ENCODE results near the gene TMEM161A.
A peak's percentile ranks its signal among the peaks of the same experiment; 100 is the strongest.
"Not testable (repeated sequence)": the region's sequence is repeated elsewhere in the genome, so short reads cannot be mapped to it uniquely, and the experiment has no call there.

Gene TMEM161A

DNA sequence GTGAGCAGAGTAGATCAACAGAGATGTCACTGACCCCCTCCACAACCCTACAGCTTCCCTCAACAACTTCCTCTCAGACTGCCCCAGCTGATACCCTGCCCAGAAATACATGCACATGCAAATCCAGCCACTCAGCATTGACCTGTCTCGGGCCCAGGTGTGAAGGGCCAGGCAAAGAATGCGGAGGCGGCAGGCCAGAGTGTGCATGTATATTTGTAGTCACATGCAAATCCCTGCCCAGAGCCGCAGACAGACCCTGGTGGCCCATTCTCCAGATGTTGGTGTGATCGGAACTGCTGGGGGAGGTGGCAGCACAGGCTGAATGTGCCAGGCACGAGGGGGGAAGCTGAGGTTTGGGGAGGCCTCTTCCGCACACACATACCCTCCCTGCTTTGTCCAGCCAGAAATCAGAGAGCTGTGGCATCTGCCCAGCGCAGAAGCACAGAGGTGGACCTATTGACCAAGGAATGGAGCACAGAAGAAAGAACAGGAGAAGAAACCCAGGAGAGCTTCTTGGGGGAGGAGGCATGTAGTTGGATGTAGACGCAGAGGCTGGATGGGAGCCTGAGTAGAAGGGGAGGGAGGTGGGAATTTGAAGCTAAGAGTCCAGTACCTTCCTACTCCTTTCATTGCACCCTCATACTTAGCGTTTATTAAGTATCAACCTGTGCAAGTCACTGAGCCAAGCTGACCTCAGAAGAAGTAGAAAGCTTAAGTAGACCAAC lies 17.4 kb upstream of the TMEM161A start:
- DNase-seq (ENCODE audit: low spot score): no peak

DNA sequence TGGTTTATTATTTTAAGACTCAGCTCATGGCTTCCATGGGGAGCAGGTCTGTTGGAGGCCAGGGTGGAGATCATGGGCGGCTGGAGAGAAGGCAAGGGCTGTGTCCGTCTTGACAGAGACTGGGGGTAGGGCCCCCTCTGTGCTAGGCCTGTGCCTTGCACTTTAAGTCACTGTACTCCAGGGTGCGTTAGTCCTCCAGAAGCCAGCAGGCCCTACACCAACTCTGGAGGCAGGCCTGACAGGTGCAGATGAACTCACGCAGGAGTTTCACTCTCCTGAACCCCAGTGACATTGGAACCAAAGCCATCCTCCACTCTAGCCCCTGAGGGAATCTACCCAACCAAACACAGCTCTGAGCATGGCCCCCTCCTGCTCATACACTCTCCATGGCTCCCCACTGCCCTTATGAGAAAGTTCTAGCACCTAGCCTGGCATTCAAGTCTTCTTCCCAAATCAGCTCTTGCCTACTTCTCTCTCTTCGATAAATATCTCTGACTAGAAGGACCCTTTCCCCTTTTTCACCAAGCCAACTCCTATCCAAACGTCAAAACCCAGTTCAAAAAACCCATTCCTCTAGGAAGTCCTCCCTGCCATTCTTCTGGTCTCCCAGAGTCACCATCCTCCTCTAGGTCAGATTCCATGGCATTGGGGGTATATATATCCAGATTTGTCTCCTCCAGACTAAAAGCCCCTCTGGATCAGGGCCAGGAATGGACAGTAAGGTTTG lies 16.7 kb upstream of the TMEM161A start:
- DNase-seq (ENCODE audit: low spot score): no peak

DNA sequence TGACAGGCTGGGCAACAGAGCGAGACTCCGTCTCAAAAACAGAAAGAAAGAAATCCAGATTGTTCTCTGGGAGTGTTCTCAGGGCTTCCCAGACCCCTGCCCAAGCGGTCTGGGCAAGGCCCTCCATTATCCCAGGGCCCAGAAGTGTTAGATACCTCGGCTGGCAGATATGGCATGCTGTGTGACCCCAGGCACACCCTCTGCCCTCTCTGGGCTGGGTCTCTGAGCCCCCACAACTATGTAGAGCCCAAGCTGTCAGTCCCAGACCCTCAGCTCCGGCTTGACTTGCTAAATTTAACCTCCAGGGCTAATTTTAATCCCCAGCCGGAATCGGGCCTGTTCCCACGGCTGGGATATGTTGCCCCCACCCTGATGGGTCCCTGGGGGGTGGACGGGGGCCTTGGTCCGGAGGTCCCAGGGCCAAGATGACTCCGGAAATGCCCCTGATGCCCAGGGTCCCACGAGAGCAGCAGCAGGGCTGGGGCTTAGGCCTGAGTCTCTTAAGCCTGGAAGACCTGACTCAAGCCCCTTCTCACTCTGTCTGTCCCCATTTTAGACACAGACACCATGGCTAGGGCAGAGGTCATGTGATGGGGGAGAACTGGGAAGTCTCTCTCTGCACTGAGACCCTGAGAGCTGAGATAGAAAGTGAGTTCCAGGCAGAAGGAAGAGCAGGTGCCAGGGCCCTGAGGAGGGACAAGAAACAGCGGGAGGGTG lies 14.5 kb upstream of the TMEM161A start:
- no peak for DNase-seq (ENCODE audit: low spot score)

DNA sequence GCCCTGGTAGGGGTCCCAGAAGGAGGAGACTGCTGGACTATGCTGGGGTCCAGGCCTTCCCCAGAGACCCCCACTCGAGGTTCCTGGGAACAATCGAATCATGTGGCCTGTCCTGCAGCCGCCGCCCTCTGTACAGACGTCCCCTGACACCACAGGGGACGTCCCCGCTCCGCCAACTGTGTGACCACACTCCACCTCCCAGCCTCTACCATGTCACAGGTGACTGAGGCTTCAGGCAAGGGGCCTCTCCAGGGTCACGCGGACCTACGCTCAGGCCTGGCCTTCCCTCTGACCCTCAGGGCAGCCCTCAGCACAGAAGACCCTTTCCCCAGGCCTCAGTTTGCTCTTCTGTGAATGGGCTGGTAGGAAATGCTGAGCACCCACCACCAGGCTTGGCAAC lies 13.1 kb upstream of the TMEM161A start:
- no peak for DNase-seq (ENCODE audit: low spot score)

DNA sequence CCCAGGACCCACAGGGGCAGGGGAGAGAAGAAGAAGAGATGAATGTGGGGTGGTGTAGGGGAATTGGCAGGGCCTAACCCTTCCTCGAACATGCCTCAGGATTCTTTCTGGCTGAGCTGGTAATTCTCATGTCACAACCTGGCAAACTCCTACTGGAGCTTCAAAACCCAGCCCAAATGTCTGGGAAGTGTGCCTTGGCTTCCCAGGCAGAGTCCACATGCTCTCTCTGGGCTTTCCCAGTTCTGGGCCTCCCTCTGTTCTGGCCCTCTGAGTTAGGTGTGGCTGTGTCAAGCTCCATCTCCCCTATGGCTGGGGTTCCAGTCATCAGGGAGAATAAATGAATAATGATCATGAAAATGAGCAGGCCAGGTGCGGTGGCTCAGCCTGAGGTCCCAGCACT lies 11.2 kb upstream of the TMEM161A start:
- no peak for DNase-seq (ENCODE audit: low spot score)

DNA sequence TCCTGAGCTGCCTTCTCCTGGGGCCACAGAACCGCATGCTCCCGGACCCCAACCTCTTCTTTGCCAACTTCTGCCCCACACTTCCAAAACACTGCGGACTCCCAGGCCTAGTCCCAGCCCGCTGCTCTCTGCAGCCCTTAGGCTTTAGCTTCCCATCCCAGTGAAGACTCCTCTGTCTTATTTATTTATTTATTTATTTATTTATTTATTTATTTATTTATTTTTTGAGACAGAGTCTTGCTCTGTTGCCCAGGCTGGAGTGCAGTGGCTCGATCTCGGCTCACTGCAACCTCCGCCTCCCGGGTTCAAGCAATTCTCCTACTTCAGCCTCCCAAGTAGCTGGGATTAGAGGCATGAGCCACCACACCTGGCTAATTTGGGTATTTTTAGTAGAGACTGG lies 10.2 kb upstream of the TMEM161A start:
- not testable (repeated sequence) for DNase-seq (ENCODE audit: low spot score)

DNA sequence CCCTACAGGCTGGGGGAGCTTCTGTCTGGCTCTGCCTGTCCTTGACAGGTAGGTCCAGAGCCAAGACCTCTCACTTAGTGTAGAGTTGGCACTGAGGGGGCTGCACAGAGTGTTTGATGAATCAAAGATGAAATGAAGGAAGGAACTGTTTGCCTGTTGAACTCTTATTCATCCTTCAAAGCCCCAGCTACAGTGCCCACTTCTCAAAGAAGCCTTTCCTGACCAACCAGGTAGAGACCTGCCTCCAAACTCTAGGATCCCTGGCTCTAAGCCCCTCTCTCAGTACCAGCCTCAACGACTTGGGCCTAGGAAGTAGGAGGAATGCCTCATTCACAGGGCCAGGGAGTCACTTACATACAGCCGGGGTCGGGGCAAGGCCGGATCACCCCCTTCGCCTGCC lies 9.1 kb upstream of the TMEM161A start:
- DNase-seq (ENCODE audit: low spot score): no peak

DNA sequence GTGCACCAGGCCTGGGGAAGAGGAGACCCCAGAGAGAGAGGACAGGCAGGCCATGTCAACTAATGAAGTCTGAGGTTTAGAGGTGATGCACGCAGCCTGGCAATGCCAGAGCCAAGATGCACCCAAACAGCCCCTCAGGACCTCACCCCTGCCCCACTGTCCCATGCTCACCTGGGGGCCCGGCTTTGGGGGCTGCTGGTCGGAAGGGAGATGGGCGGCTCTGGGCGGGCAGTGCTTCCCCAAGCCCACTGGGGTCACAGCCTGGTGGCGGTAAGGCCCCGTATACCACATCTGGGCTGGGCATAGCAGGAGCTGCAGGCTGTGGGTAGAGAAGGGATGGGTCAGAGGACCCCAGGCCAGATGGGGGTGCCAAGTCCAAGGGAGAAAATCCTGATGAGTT lies 8.6 kb upstream of the TMEM161A start:
- no peak for DNase-seq (ENCODE audit: low spot score)

DNA sequence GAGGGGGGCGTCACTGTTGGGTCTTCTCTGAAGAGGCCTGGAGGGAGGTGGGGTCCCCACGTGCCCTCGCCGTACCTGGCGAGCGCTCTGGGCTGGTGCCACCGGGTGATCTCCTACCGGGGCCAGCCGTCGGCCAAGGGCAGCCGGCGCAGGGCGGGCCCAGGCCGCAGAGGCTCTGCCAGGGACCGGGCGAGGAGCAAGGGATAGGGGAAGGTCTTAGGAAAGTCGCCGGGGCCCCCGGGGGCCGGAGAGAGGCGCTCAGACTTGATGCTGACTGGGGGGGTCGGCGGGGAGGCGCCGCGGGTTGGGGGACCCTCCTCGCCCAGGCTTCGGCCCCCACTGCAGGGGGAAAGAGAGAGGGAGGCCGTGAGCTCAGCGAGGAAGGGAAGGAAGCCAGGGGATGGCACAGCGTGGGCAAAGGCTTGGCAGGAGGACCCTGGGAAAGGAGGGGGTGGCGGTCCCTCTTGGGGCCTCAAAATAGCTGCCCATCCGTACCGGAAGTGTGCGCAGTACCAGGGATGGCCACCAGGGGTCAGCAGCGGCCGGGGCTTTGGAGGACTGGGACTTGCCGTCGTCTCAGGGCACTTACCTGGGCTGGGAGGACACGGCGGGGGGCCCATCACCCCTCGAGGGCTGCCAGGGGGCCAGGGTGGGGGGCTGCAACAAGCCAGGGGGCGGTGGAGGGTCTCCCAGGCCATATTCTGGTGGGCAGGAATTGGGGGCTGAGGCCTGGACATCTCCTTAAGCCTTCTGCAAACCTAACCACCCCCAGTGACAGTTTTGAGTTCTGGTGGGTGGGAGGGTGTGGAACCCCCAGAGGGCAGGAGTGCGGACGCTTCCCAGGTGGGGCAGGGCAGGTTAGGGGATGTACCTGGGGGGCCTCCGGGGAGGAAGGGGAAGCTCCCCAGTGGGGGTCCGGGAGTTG lies 7.7 kb upstream of the TMEM161A start:
- DNase-seq (ENCODE audit: low spot score): peak; percentile 88

DNA sequence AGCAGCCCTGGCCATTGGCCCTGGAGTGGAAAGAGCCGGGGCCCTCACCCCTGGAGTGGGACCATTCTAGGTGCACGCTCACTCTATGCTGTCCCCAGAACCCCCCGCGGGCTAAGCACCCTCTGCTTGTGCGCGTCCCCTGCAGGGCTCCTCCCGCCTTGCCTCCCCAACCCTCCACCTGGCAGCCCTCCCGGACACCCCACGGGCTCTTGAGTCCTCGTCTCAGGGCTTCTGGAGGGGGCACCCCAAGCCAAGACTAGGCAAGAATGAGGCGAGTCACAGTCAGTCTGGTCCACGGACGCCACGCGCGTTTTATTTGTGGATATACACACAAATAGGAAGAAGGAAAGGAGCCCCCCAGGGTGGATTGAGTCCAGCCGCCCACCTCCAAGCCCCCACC lies 7.0 kb upstream of the TMEM161A start:
- no peak for DNase-seq (ENCODE audit: low spot score)

DNA sequence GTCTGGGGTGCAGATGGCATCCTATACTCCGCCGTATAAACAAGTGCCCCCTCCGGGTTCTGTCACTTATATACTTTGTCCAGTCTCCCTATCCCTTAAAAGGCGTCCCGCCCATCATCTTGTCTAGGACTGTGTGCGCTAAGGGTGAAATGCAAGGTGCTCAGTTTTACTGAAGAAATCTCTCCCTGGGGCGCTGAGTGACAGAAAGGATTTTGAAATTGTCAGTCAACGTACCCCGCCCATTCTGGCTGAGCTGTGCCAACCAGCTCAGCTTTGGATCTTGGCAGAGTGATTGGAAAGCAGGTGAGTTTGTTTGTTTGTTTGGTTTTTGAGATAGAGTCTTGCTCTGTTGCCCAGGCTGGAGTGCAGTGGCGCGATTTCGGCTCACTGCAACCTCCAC lies 4.1 kb upstream of the TMEM161A start:
- DNase-seq (ENCODE audit: low spot score): no peak

DNA sequence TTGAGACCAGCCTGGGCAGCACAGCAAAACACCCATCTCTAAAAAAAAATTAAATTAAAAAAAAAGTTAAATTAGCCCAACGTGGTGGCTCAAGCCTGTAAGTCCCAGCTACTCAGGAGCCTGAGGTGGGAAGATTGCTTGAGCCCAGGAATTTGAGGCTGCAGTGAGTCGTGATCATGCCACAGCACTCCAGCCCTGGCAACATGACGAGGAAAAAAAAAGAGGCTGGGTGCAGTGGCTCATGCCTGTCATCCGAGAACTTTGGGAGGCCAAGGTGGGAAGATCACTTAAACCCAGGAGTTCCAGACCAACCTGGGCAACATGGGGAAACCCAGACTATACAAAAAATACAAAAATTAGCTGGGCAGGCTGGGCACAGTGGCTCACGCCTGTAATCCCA lies 2.2 kb upstream of the TMEM161A start:
- DNase-seq (ENCODE audit: low spot score): no peak

DNA sequence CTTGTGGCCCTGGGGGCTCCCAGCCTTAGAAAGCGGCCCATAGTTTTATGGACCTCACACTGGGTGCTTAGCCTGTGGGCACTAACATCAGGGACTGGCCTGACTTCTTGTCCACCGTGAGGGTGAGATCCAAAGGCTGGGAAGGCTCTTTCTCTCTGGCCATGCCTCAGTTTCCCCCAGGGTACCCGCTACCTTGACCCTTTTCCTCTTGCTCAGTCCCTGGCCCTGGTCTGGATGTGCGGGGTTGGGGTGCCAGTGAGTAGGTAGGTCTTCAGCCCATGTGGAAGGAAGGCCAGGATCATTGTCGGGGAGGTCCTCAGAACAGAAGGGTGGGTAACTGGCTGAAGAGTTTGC lies 1.6 kb upstream of the TMEM161A start:
- DNase-seq (ENCODE audit: low spot score): no peak

DNA sequence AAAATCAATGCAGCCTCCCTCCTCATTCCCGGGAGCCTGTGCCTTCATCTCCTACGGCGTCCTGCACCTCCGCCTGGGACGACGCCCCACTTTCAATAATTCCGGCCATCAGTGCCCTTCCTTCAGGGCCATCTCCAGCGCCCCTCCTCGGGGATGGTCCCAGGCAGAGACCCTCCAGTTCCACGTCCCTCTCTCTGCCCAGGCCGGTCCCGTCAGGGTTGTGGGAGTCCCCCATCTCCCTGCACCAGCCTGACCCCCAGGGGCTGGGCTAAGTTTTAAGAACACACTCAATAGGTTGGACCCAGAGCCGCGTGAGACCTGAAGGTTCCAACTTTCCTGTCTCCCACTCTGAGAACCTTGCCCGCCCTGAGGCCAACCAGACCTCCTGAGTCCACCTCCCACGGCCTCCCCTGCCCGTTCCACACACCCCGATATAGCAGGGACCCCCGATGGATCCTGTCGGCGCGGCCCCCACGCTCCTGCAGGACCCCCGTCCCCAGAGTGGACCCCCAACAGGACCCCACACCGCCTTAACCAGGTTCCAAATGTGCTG lies 646 bp downstream of the TMEM161A start:
- peak; percentile 41 for DNase-seq (ENCODE audit: low spot score)

DNA sequence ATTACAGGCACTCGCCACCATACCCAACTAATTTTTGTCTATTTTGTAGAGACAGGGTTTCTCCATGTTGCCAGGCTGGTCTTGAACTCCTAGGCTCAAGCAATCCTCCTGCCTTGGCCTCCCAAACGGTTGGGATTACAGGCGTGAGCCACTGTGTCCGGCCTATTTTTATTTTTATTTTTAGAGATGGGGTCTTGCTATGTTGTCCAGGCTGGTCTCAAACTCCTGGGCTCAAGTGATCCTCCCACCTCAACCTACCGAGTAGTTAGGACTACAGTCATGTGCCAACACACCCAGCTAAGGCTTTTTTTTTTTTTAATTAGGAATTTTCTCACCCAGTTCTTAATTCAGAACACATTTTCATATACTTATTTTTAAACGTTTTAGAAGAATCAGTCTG lies 2.6 kb downstream of the TMEM161A start:
- DNase-seq (ENCODE audit: low spot score): not testable (repeated sequence)

DNA sequence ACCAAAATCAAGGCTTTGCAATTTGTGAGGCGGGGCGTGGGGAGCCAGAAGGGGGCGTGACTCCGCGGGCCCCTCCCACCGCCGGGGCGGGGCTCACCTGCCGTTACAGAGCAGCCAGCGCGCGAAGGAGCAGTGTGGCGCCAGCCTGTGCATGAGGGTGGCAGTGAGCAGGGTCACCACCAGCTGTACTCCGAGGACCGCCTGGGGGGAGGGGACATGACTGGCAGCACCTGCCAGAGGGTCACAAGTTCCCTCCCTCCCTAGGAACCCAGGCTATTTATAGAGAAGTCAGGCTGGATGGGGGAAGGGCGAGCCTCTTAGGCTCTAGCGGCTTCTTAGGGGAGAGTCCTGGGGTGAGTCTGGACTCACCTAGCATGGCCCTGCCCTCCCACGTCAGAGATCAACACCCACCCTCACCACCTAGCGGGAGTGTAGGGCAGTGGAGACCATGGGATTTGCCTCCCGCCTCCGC lies 3.6 kb downstream of the TMEM161A start:
- no peak for DNase-seq (ENCODE audit: low spot score)

DNA sequence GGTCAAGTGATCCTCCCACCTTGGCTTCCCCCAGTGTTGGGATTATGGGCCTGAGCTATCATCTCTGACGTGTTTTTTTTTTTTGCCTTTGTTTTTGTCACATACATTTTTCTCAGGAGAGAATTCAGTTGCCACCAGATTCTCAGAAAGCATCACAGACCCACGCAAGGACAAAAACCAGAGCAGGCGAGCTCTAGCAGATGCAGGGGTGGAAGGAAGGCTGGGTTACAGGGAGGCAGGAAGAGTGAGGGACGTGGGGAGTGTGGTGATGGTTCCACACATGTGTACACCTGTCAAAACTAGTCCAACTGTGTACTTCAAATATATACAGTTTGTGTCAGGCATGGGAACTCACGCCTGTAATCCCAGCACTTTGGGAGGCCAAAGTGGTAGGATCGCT lies 4.3 kb downstream of the TMEM161A start:
- DNase-seq (ENCODE audit: low spot score): no peak

DNA sequence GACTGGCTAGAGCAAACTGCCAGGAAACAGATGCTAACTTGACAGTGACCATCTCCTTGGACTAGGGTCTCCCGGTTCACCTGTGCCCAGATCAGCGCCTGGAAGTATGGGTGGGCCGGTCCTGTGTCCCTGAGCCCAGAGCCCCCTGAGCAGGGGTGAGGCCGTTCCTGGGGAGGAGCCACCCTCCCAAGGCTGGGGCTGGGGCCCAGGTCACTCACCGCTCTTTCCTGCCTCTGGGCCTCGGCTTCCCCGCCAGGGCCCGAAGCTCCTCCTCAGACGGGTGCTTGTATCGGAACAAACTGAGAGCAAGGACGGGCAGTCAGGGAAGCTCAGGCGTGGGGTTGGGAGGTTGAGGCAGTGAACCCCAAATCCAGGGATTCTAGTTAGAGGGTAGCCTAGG lies 5.4 kb downstream of the TMEM161A start:
- DNase-seq (ENCODE audit: low spot score): no peak

DNA sequence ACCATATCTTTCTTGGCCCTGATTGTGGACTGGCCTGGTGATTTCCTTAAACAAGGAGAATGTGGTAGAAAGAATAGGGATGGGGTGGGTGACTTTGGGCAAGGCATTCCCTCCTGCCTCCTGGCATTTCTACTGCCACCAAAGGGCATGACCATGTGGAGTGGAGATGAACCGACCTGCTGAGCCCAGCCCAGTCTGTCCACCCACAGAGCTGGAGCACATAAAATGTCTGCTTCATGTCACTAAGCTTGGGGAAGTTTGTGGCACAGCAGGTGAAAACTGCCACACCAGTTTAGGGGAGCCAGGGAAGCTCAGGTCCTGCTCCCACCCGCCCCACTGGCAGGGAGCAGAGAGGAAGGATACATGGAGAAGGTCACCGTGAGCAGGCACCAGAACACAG lies 6.3 kb downstream of the TMEM161A start:
- DNase-seq (ENCODE audit: low spot score): no peak

DNA sequence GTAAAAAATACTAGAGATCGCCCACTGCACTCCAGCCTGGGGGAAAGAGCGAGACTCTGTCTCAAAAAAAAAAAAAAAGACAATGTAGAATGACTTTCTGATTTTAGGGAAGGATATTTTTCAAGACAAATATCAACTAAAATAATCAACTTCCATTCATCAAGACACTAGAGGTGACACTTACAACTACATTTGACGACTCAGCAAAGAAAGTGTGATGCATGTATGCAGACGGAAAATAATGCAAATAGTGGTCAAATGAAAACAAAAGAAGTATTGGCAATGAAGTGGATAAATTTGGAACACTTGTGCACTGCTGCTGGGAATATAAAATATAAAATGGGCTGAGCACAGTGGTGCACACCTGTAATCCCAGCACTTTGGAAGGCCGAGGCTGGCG lies 12.2 kb downstream of the TMEM161A start:
- DNase-seq (ENCODE audit: low spot score): no peak

DNA sequence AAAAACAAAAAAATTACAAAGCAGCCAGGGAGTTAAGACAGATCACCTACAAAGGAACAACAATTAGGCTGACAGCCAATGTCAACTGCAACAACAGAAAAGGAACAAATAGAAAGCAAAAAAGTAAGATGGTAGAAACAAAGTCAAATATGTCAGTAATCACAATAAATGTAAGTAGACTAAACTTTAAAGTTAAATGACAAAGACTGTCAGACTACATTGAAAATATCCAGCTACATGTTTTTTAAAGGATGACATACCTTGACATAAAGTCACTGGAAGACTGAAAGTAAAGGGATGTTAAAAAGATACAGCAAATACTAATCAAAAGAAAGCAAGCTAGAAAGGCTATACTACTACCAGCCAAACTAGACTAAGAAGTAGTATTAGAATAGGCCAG lies 14.9 kb downstream of the TMEM161A start:
- no peak for DNase-seq (ENCODE audit: low spot score)

DNA sequence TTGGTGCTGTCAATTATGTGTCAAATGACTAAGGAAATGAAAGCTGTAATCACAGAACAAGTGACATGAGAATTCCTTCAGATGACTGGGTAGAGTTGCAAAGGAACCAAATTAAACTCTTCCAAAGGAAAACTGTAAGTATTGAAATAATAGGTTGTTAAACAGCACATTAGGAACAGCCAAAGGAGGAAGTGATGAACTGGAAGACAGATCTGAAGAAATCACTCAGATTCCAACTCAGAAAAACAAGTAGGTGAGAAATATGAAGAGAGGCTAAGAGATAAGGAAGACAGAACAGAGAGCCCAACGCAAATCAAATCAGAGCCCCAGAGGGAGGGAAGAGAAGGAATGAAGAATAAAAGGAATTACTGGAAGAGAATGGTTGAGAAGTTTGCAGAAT lies 15.4 kb downstream of the TMEM161A start:
- no peak for DNase-seq (ENCODE audit: low spot score)

Measured in AG08396 (cell line).